HepG2 (cell line): ENCODE data around the gene SLC43A1. TPM values are rescaled to one million over a fixed set of nuclear protein-coding genes. Genes with fewer than 3 reads are reported as not detected.

Experiments
- FIP1L1 ChIP-seq: fragments of 200-400 bp; formaldehyde crosslinking; IDR thresholded peaks from 2 replicates; pipeline ENCODE4 v1.6.1; 2018; ENCODE audit warnings: low read depth, mild to moderate bottlenecking, low read length, moderate library complexity, borderline replicate concordance; ENCODE audit not compliant: insufficient read depth
- HIC2 ChIP-seq: sonication (generic); formaldehyde crosslinking; IDR thresholded peaks from 2 replicates; pipeline ENCODE4 v1.9.0; 2022; ENCODE audit warnings: low read depth, missing genetic modification reagents
- HNF1B ChIP-seq: sonication (generic); formaldehyde crosslinking; IDR thresholded peaks from 2 replicates; pipeline ENCODE4 v1.5.1; 2020; ENCODE audit warnings: mild to moderate bottlenecking, moderate library complexity, missing genetic modification reagents
- PHF21A ChIP-seq: sonication (generic); formaldehyde crosslinking; IDR thresholded peaks from 2 replicates; pipeline ENCODE4 v1.5.0; 2020; ENCODE audit warnings: mild to moderate bottlenecking, missing genetic modification reagents
- SPEN ChIP-seq: sonication (generic); formaldehyde crosslinking; IDR thresholded peaks from 2 replicates; pipeline ENCODE4 v1.5.1; 2020; ENCODE audit warnings: low read depth, mild to moderate bottlenecking, missing genetic modification reagents
- TBX2 ChIP-seq: sonication (generic); formaldehyde crosslinking; IDR thresholded peaks from 2 replicates; pipeline ENCODE4 v1.5.0; 2020; ENCODE audit warnings: missing genetic modification reagents, mild to moderate bottlenecking, borderline replicate concordance
- THRA ChIP-seq: sonication (generic); formaldehyde crosslinking; IDR thresholded peaks from 2 replicates; pipeline ENCODE4 v1.4.0; 2020; ENCODE audit warnings: missing genetic modification reagents, borderline replicate concordance
- ZBTB43 ChIP-seq: sonication (generic); formaldehyde crosslinking; conservative IDR thresholded peaks from 2 replicates; pipeline ENCODE4 v1.4.0; 2020; ENCODE audit warnings: missing genetic modification reagents
- ZMYM3 ChIP-seq: sonication (generic); formaldehyde crosslinking; IDR thresholded peaks from 2 replicates; pipeline ENCODE4 v1.5.1; 2020; ENCODE audit warnings: mild to moderate bottlenecking, missing genetic modification reagents
- ZNF318 ChIP-seq: sonication (generic); formaldehyde crosslinking; IDR thresholded peaks from 2 replicates; pipeline ENCODE4 v1.4.0; 2020; ENCODE audit warnings: mild to moderate bottlenecking, missing genetic modification reagents
- ZNF563 ChIP-seq: sonication (generic); formaldehyde crosslinking; IDR thresholded peaks from 2 replicates; pipeline ENCODE4 v1.8.0; 2022; ENCODE audit warnings: mild to moderate bottlenecking, moderate library complexity, missing genetic modification reagents
- ZNF589 ChIP-seq: sonication (generic); formaldehyde crosslinking; conservative IDR thresholded peaks from 2 replicates; pipeline ENCODE4 v1.8.0; 2022; ENCODE audit warnings: mild to moderate bottlenecking, moderate library complexity, missing genetic modification reagents
- ZSCAN21 ChIP-seq: sonication (generic); formaldehyde crosslinking; IDR thresholded peaks from 2 replicates; pipeline ENCODE4 v1.8.0; 2022; ENCODE audit warnings: mild to moderate bottlenecking, missing genetic modification reagents, moderate library complexity, borderline replicate concordance
- polyA plus RNA-seq, 8 experiments: library from polyadenylated mRNA; depleted of rRNA in 3 of 8; stranded (reverse) in 7 of 8; unstranded in 1 of 8; fragments of >200 nt; fragmentation: Illumina TruSeq in 4 of 8; extraction: Trizol in 4 of 8; gene quantifications; 2 replicates each; pipeline versions ENCODE4 v1.2.1 to v1.2.3, GENCODE V29; 2011 to 2016; ENCODE audit warnings: low read depth in 4 of 8, missing spikeins in 1 of 8, mixed read lengths in 1 of 8; ENCODE audit not compliant: insufficient read depth in 1 of 8
- total RNA-seq, 5 experiments: library from RNA; depleted of rRNA; stranded (reverse); fragments of >200 nt; fragmentation: Illumina TruSeq; extraction: Trizol; gene quantifications; 2 replicates each; pipeline ENCODE4 v1.2.3, GENCODE V29; 2016; ENCODE audit warnings: low read depth in 1 of 5

SLC43A1 gene
- total and polyA plus RNA-seq, 2 of the 13 experiments (the other 11 are each of a cell fraction or from before 2014, with no cell fraction given), result 72.3 to 87.6 TPM

- no peak for TF ChIP-seq ZNF563
- peak; percentile 81; the same call in 1 of the 2 replicates for TF ChIP-seq SPEN (CRISPR knock-in tag)
- TF ChIP-seq THRA (CRISPR knock-in tag), result peak; percentile 68; the same call in 1 of the 2 replicates
- no peak for TF ChIP-seq FIP1L1
- TF ChIP-seq HIC2 (CRISPR knock-in tag), result peak; percentile 88; the same call in 1 of the 2 replicates
- TF ChIP-seq ZBTB43 (CRISPR knock-in tag), result peak; percentile 78; the same call in 1 of the 2 replicates
- peak; percentile 95 for TF ChIP-seq ZMYM3 (CRISPR knock-in tag)
- 0 out of 2 replicates have a peak, but pooled peaks have one; percentile 89 for TF ChIP-seq ZNF318 (CRISPR knock-in tag)
- TF ChIP-seq PHF21A (CRISPR knock-in tag), result peak; percentile 98
- TF ChIP-seq HNF1B (CRISPR knock-in tag), result peak; percentile 91
- peak; percentile 99 for TF ChIP-seq TBX2 (CRISPR knock-in tag)
- TF ChIP-seq ZNF589 (CRISPR knock-in tag), result no peak
- TF ChIP-seq ZSCAN21 (CRISPR knock-in tag), result no peak
These were observed 61.8 kb downstream of the SLC43A1 start (continued) for GRCh38 chr11:57453543-57454177.
